Measurements from ENCODE around the gene ADGRE3.

ADGRE3 gene

GRCh38 chr19:14570864-14571527, 103.6 kb downstream of the ADGRE3 start:
- no peak for FAIRE-seq
- DNase-seq (ENCODE audit: insufficient read length, low spot score) = no peak
- no peak for TF ChIP-seq POLR2A (IDR thresholded peaks at IDR 0.05; ENCODE audit: low read depth, low read length)
